GM12873 (cell line): ENCODE measurements around the gene NUP62.
"Not testable (repeated sequence)": the region's sequence is repeated elsewhere in the genome, so short reads cannot be mapped to it uniquely, and the experiment has no call there.

ENCODE experiments used
- CTCF ChIP-seq: IDR thresholded peaks from 2 replicates; pipeline ENCODE4 v1.5.1; 2012; ENCODE audit warnings: low read depth, mild to moderate bottlenecking, moderate library complexity, low read length, control low read depth; ENCODE audit not compliant: insufficient read depth; ENCODE audit errors: missing control alignments

The NUP62 gene

GRCh38 chr19:49972841-49973240 lies 43.5 kb upstream of the NUP62 start:
- TF ChIP-seq CTCF: no peak

- TF ChIP-seq CTCF: no peak
These were observed 42.7 kb upstream of the NUP62 start for GRCh38 chr19:49971991-49972411.

GRCh38 chr19:49968279-49968922 lies 39.1 kb upstream of the NUP62 start:
- TF ChIP-seq CTCF: no peak

GRCh38 chr19:49960980-49961379 lies 31.7 kb upstream of the NUP62 start, which contains the start of gene SIGLEC11:
TSS of gene SIGLEC11 (minus strand) at chr19:49961172. CDS start at chr19:49961081, 91 bp downstream.
- TF ChIP-seq CTCF: not testable (repeated sequence)

- TF ChIP-seq CTCF: no peak
These were observed 28.1 kb upstream of the NUP62 start for GRCh38 chr19:49957262-49957915.

GRCh38 chr19:49956115-49956495 lies 26.8 kb upstream of the NUP62 start:
- TF ChIP-seq CTCF: no peak

GRCh38 chr19:49954933-49955332 lies 25.6 kb upstream of the NUP62 start:
- TF ChIP-seq CTCF: no peak
